HEK293 (cell line): ENCODE results near the gene MAN2A2.
A peak's percentile ranks its signal among the peaks of the same experiment; 100 is the strongest.

Source experiments
- AEBP2 ChIP-seq: fragments of 450-650 bp; formaldehyde crosslinking; IDR thresholded peaks from 2 replicates; pipeline ENCODE4 v1.5.1; 2016; ENCODE audit warnings: missing biosample characterization, missing genetic modification characterization, borderline replicate concordance
- CTCF ChIP-seq: fragments of 450-650 bp; formaldehyde crosslinking; IDR thresholded peaks from 2 replicates; pipeline ENCODE4 v1.5.1; 2016; ENCODE audit warnings: missing biosample characterization, missing genetic modification characterization
- ELK4 ChIP-seq: IDR thresholded peaks from 2 replicates; pipeline ENCODE4 v1.6.1; 2011; ENCODE audit warnings: mild to moderate bottlenecking, low read depth, low read length, borderline replicate concordance
- REST ChIP-seq: fragments of 450-650 bp; formaldehyde crosslinking; IDR thresholded peaks from 2 replicates; pipeline ENCODE4 v1.5.1; 2016; ENCODE audit warnings: missing biosample characterization, missing genetic modification characterization
- ZBTB17 ChIP-seq: fragments of 450-650 bp; formaldehyde crosslinking; IDR thresholded peaks from 2 replicates; pipeline ENCODE4 v1.5.1; 2016; ENCODE audit warnings: missing biosample characterization, missing genetic modification characterization
- ZBTB48 ChIP-seq: fragments of 450-650 bp; formaldehyde crosslinking; IDR thresholded peaks from 2 replicates; pipeline ENCODE4 v1.5.1; 2016; ENCODE audit warnings: missing biosample characterization, missing genetic modification characterization
- ZNF449 ChIP-seq: fragments of 450-650 bp; formaldehyde crosslinking; IDR thresholded peaks from 2 replicates; pipeline ENCODE4 v1.5.1; 2017; ENCODE audit warnings: missing biosample characterization, mild to moderate bottlenecking, missing genetic modification characterization, moderate library complexity
- ZNF560 ChIP-seq: fragments of 450-650 bp; formaldehyde crosslinking; IDR thresholded peaks from 2 replicates; pipeline ENCODE4 v1.5.1; 2017; ENCODE audit warnings: missing biosample characterization, missing genetic modification characterization, borderline replicate concordance
- ZNF645 ChIP-seq: fragments of 450-650 bp; formaldehyde crosslinking; IDR thresholded peaks from 2 replicates; pipeline ENCODE4; 2016; ENCODE audit warnings: missing biosample characterization, missing genetic modification characterization
- ZNF664 ChIP-seq: fragments of 450-650 bp; formaldehyde crosslinking; IDR thresholded peaks from 2 replicates; pipeline ENCODE4 v1.5.1; 2016; ENCODE audit warnings: missing biosample characterization, missing genetic modification characterization

GRCh38 chr15:90955624-90956273, 52.6 kb downstream of the MAN2A2 start:
- no peak for TF ChIP-seq ZBTB48 (tag by site-specific recombination)
- no peak for TF ChIP-seq CTCF (tag by site-specific recombination)
- no peak for TF ChIP-seq ZBTB17
- TF ChIP-seq ZNF449 (tag by site-specific recombination): no peak
- 0 out of 2 replicates have a peak, but pooled peaks have one; percentile 1 for TF ChIP-seq REST (tag by site-specific recombination)
- TF ChIP-seq AEBP2 (tag by site-specific recombination): no peak
- TF ChIP-seq ZNF560: no peak
- no peak for TF ChIP-seq ELK4
- no peak for TF ChIP-seq ZNF645
- no peak for TF ChIP-seq ZNF664
